Osteoblast (primary cell): Measurements from ENCODE around the gene HSP90AA1. TPM values are rescaled to one million over a fixed set of nuclear protein-coding genes. Genes with fewer than 3 reads are reported as not detected.

Experiments used
- DNase-seq: peaks from one replicate; pipeline ENCODE4 v3.0.0; 2011; ENCODE audit warnings: low spot score, mixed read lengths; ENCODE audit not compliant: insufficient read length; ENCODE audit errors: missing footprints
- H2AFZ ChIP-seq: 2 replicates; pipeline ENCODE4 v1.6.0; 2011; ENCODE audit warnings: mild to moderate bottlenecking, low read length
- H3K27ac ChIP-seq: 2 replicates; pipeline ENCODE4 v1.5.1; 2011; ENCODE audit warnings: mild to moderate bottlenecking, low read depth, low read length, moderate library complexity
- H3K27me3 ChIP-seq: 2 replicates; pipeline ENCODE4 v1.6.0; 2012; ENCODE audit warnings: mild to moderate bottlenecking, control low read depth, inconsistent platforms, low read length, moderate library complexity; ENCODE audit not compliant: insufficient read depth
- H3K36me3 ChIP-seq: 2 replicates; pipeline ENCODE4 v1.5.1; 2011; ENCODE audit warnings: mild to moderate bottlenecking, low read length, control low read depth, moderate library complexity; ENCODE audit not compliant: insufficient read depth
- H3K4me1 ChIP-seq: 2 replicates; pipeline ENCODE4 v1.5.1; 2011; ENCODE audit warnings: mild to moderate bottlenecking, low read length, control low read depth, moderate library complexity; ENCODE audit not compliant: insufficient read depth
- H3K4me2 ChIP-seq: 2 replicates; pipeline ENCODE4 v1.6.0; 2011; ENCODE audit warnings: mild to moderate bottlenecking, low read length; ENCODE audit not compliant: insufficient read depth
- H3K4me3 ChIP-seq: fragments of 200-600 bp; sonication (generic); 3 replicates; pipeline ENCODE4 v1.5.1; 2012; ENCODE audit warnings: mild to moderate bottlenecking, low read length, inconsistent platforms; ENCODE audit not compliant: insufficient read depth
- H3K79me2 ChIP-seq: 2 replicates; pipeline ENCODE4 v1.6.0; 2012; ENCODE audit warnings: mild to moderate bottlenecking, low read length, control low read depth, inconsistent platforms; ENCODE audit not compliant: insufficient read depth
- H3K9me3 ChIP-seq: 2 replicates; pipeline ENCODE4 v1.5.1; 2011; ENCODE audit warnings: low read depth, low read length, control low read depth
- H4K20me1 ChIP-seq: 2 replicates; pipeline ENCODE4 v1.6.0; 2012; ENCODE audit warnings: mild to moderate bottlenecking, low read length, control low read depth; ENCODE audit not compliant: insufficient read depth
- CTCF ChIP-seq: IDR thresholded peaks from 2 replicates; pipeline ENCODE4 v1.5.1; 2011; ENCODE audit warnings: mild to moderate bottlenecking, low read depth, low read length, moderate library complexity; ENCODE audit errors: extremely low read depth
- total RNA-seq: library from RNA; depleted of rRNA; stranded (reverse); fragments of >200 nt; gene quantifications from 2 replicates; pipeline ENCODE4 v1.2.3, GENCODE V29; 2012

HSP90AA1 gene
- total RNA-seq, 1 donor = 193 TPM

- H3K4me3 ChIP-seq = no peak overlapping the region
- H3K9me3 ChIP-seq = no peaks in the 10 kb centered on the region
- no peaks in the 10 kb centered on the region for H3K36me3 ChIP-seq
- H3K4me1 ChIP-seq = no peaks in the 10 kb centered on the region
- H3K4me2 ChIP-seq = no peak overlapping the region
- no peak for DNase-seq
- no peaks in the 10 kb centered on the region for H3K79me2 ChIP-seq
- TF ChIP-seq CTCF = no peak
- no peaks in the 10 kb centered on the region for H4K20me1 ChIP-seq
- no peak overlapping the region for H3K27ac ChIP-seq
- no peaks in the 10 kb centered on the region for H3K27me3 ChIP-seq
- no peak overlapping the region for H2AFZ ChIP-seq
Observed at GRCh38 chr14:102105369-102105768, 18.5 kb upstream of the HSP90AA1 start.

GRCh38 chr14:102103062-102103695 is 16.3 kb upstream of the HSP90AA1 start:
- Histone ChIP-seq H3K4me1 (no peaks in the 10 kb centered on the region), H3K79me2 (no peaks in the 10 kb centered on the region), H3K27me3 (no peaks in the 10 kb centered on the region), H4K20me1 (no peaks in the 10 kb centered on the region), H3K27ac (no peak overlapping the region), H3K4me3 (no peak overlapping the region), H3K9me3 (no peaks in the 10 kb centered on the region), H3K36me3 (no peaks in the 10 kb centered on the region), H3K4me2 (no peak overlapping the region), H2AFZ (no peak overlapping the region)
- no peak for TF ChIP-seq CTCF
- DNase-seq = no peak

GRCh38 chr14:102097441-102098135 is 10.7 kb upstream of the HSP90AA1 start:
- no peak overlapping the region for H3K4me2 ChIP-seq
- no peaks in the 10 kb centered on the region for H4K20me1 ChIP-seq
- no peak overlapping the region for H3K27ac ChIP-seq
- no peaks in the 10 kb centered on the region for H3K79me2 ChIP-seq
- peaks cover 12% of the 10 kb centered on the region for H3K4me1 ChIP-seq
- no peak overlapping the region for H3K4me3 ChIP-seq
- TF ChIP-seq CTCF = no peak
- no peaks in the 10 kb centered on the region for H3K9me3 ChIP-seq
- DNase-seq = no peak
- H2AFZ ChIP-seq = no peak overlapping the region
- H3K36me3 ChIP-seq = no peaks in the 10 kb centered on the region
- H3K27me3 ChIP-seq = no peaks in the 10 kb centered on the region

- peak; percentile 94 for DNase-seq
- H3K27me3 ChIP-seq = no peaks in the 10 kb centered on the region
- no peaks in the 10 kb centered on the region for H3K9me3 ChIP-seq
- no peak overlapping the region for H2AFZ ChIP-seq
- H3K79me2 ChIP-seq = no peaks in the 10 kb centered on the region
- TF ChIP-seq CTCF = peak; percentile 89
- H3K4me1 ChIP-seq = peaks cover 12% of the 10 kb centered on the region
- no peaks in the 10 kb centered on the region for H3K36me3 ChIP-seq
- no peak overlapping the region for H3K27ac ChIP-seq
- H4K20me1 ChIP-seq = no peaks in the 10 kb centered on the region
- peak overlapping the region; percentile 22 for H3K4me3 ChIP-seq
- H3K4me2 ChIP-seq = peak overlapping the region; percentile 59
Observed at GRCh38 chr14:102096569-102097188, 9.8 kb upstream of the HSP90AA1 start.
